K562 (cell line): Measurements from ENCODE around the gene PIGM. TPM values are rescaled to one million over a fixed set of nuclear protein-coding genes. Genes with fewer than 3 reads are reported as not detected.

Source experiments
- CBFB ChIP-seq: sonication (generic); formaldehyde crosslinking; IDR thresholded peaks from 2 replicates; pipeline ENCODE4 v1.4.0; 2020; ENCODE audit warnings: mild to moderate bottlenecking, missing genetic modification reagents
- DDX20 ChIP-seq: fragments of 450-650 bp; IDR thresholded peaks from 2 replicates; pipeline ENCODE4 v1.6.1; 2016; ENCODE audit warnings: missing genetic modification characterization, low read depth, mild to moderate bottlenecking, missing compliant biosample characterization, moderate library complexity
- FIP1L1 ChIP-seq: fragments of 200-400 bp; formaldehyde crosslinking; IDR thresholded peaks from 2 replicates; pipeline ENCODE4 v1.6.1; 2018; ENCODE audit warnings: mild to moderate bottlenecking, low read depth, low read length; ENCODE audit not compliant: poor library complexity, severe bottlenecking
- FOXJ2 ChIP-seq: fragments of 200-800 bp; sonication (Bioruptor generic); IDR thresholded peaks from 2 replicates; pipeline ENCODE4 v1.6.1; 2016; ENCODE audit warnings: missing genetic modification characterization, missing compliant biosample characterization
- FOXK1 ChIP-seq: sonication (generic); formaldehyde crosslinking; IDR thresholded peaks from 2 replicates; pipeline ENCODE4 v1.8.0; 2022; ENCODE audit warnings: missing genetic modification reagents, mild to moderate bottlenecking, borderline replicate concordance
- GTF2F1 ChIP-seq: IDR thresholded peaks from 2 replicates; pipeline ENCODE4 v1.6.1; 2011; ENCODE audit warnings: low read depth, low read length, improper control_type of control experiment
- HNRNPH1 ChIP-seq: fragments of 200-400 bp; formaldehyde crosslinking; optimal IDR thresholded peaks from 2 replicates; pipeline ENCODE3; 2017; ENCODE audit warnings: low read depth, mild to moderate bottlenecking, low read length, moderate library complexity
- JUND ChIP-seq, 2 experiments: IDR thresholded peaks; 2 replicates in 1 of 2; 3 replicates in 1 of 2; pipeline ENCODE4 v1.6.1; 2011; ENCODE audit warnings: borderline replicate concordance in 2 of 2, low read depth in 2 of 2, low read length in 2 of 2, improper control_type of control experiment in 1 of 2, missing biosample characterization in 1 of 2, missing genetic modification characterization in 1 of 2, missing genetic modification reagents in 1 of 2
- MECOM ChIP-seq: fragments of 250-450 bp; sonication (Bioruptor Pico); IDR thresholded peaks from 2 replicates; pipeline ENCODE4 v1.8.0; 2022; ENCODE audit warnings: inconsistent platforms
- RAD21 ChIP-seq, 2 experiments: fragments of 250-450 bp in 1 of 2; fragments of 450-650 bp in 1 of 2; sonication (Bioruptor Pico) in 1 of 2; formaldehyde crosslinking in 1 of 2; IDR thresholded peaks in 1 of 2; conservative IDR thresholded peaks in 1 of 2; 2 replicates each; pipeline versions ENCODE4 v1.4.0 to v1.8.0; 2020 to 2022; ENCODE audit warnings: mild to moderate bottlenecking in 2 of 2, moderate library complexity in 1 of 2
- RBBP5 ChIP-seq: fragments of 200-600 bp; sonication (generic); IDR thresholded peaks from 2 replicates; pipeline ENCODE4 v1.6.1; 2012; ENCODE audit warnings: borderline replicate concordance, mild to moderate bottlenecking, low read length, control low read depth, inconsistent platforms; ENCODE audit not compliant: insufficient read depth, poor library complexity, severe bottlenecking
- SP1 ChIP-seq: sonication (generic); formaldehyde crosslinking; IDR thresholded peaks from 2 replicates; pipeline ENCODE4 v1.8.1; 2022; ENCODE audit warnings: mild to moderate bottlenecking, missing genetic modification reagents
- SUPT5H ChIP-seq: fragments of 450-650 bp; IDR thresholded peaks from 2 replicates; pipeline ENCODE4 v1.6.1; 2016
- ZNF507 ChIP-seq: conservative IDR thresholded peaks from 2 replicates; pipeline ENCODE4 v1.6.1; 2017; ENCODE audit warnings: missing genetic modification characterization, missing compliant biosample characterization
- ZNF778 ChIP-seq: fragments of 450-650 bp; formaldehyde crosslinking; IDR thresholded peaks from 2 replicates; pipeline ENCODE4 v1.4.0; 2020; ENCODE audit warnings: mild to moderate bottlenecking, moderate library complexity
- polyA plus RNA-seq, 8 experiments: library from polyadenylated mRNA; depleted of rRNA in 4 of 8; stranded (reverse) in 5 of 8; unstranded in 3 of 8; fragments of >200 nt; fragmentation: Nextera tagmentation in 2 of 8; fragmentation: Illumina TruSeq in 1 of 8; extraction: Ambion mirVana in 2 of 8; extraction: Trizol in 1 of 8; gene quantifications; 2 replicates each; pipeline versions ENCODE4 v1.2.1 to v1.2.3, GENCODE V29; 2011 to 2014; ENCODE audit warnings: inconsistent platforms in 1 of 8, missing spikeins in 1 of 8
- total RNA-seq, 7 experiments: library from RNA; depleted of rRNA in 6 of 7; stranded (reverse); fragments of >200 nt in 6 of 7; fragmentation: Illumina TruSeq in 2 of 7; extraction: Trizol in 2 of 7; gene quantifications; 2 replicates each; pipeline versions ENCODE4 v1.2.1 to v1.2.3, GENCODE V29; 2011 to 2021; ENCODE audit warnings: low replicate concordance in 1 of 7
- TF ChIP-seq, protein P1 (sequence below): fragments of 250-450 bp; sonication (Bioruptor Pico); IDR thresholded peaks from 2 replicates; pipeline ENCODE4 v1.5.0; 2021; ENCODE audit warnings: mild to moderate bottlenecking, moderate library complexity
- TF ChIP-seq, protein P2 (sequence below): fragments of 250-450 bp; sonication (Bioruptor Pico); IDR thresholded peaks from 2 replicates; pipeline ENCODE4 v1.9.0; 2021; ENCODE audit warnings: mild to moderate bottlenecking, inconsistent platforms
- TF ChIP-seq, protein P3 (sequence below): fragments of 250-450 bp; sonication (Bioruptor Pico); IDR thresholded peaks from 2 replicates; pipeline ENCODE4 v1.4.0; 2020; ENCODE audit warnings: mild to moderate bottlenecking, moderate library complexity, borderline replicate concordance

PIGM gene
- total and polyA plus RNA-seq, 9 of the 15 experiments (the other 6 are each of a cell fraction or from before 2014, with no cell fraction given), result 2.6 to 6.7 (median 4.3) TPM

DNA sequence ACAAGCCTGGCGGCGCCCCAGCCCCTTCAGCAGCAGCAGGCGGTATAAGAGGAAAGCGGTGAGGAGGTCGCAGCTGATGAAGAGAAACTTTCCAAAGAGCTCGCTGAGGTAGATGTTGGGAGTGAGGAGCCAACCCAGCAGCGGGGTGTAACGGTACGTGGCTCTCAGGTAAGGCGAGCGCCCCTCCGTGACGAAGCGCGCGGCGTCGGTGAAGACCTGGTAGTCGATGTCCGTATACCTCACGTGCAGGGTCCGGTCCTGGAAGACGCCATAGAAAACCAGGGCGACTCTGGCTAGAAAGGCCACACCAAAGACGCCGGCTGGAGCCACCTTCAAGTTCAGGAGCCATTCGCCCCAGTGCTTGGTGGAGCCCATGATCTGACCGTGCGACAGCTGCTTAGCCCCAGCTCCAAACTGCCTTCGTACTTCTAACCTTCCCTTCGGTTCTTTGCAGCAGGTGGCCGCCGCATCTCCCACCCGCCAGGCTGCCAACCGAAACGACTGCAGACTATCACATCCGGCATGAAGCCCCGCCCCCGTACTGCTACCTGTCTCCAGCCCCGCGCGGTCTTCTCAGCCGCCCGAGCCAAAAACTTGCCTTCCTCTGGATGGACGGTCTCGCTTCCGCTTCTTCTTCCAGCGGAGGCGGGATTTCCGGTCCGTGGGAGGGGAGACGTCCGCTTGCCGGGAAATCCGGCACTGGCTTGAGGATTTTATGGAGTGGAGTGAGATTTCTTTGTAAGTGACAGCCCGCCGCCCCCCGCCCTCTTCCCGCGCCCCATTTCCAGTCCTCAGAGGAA is at the start of gene PIGM (continued):
- TF ChIP-seq, protein P1, sequence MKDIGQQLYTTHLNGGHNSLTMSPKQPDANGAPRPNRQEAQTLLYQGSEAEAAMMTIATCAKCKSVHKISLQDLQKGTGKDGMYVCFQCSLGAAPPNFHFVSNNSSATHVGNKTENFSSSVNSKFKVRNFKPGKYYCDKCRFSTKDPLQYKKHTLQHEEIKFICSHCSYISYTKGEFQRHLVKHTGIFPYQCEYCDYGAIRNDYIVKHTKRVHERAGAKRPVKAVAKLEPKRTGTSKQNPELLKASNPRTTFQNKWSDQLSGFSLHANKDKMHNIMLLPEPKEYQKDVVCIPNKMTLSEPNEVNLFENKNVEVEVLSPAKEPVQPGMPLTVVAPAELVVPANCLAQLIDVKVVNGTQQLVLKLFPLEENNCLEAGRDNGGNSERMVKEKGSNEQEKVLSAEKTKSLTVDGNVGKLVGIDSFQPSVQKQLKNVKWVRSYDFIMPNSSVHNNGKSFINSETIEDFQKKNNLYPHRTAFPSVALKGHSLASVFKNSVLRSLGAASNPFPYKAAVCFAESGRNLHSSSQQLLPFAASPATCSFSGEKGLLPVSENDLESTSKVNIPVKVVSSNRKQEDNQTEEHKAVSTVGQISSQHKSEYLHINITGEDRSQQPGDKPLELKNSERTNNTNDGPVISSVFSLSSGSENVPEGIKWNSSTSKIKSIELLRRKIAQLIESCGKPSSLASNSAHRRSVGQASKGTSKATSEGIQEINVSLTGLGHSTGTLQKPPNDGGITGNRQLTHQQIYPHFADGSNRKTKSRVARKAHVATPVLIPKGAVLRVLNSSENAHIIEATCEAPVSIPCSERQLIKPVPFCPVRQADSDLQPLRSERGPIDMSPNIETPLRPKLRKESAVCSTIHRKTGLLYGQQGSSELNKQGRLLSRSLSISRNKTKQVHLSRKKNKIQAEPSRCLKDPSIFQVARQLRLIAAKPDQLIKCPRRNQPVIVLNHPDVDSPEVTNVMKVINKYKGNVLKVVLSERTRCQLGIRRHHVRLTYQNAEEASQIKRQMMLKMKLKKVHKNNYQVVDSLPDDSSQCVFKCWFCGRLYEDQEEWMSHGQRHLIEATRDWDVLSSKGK (CRISPR knock-in tag), result no peak
- TF ChIP-seq FIP1L1 (no peak), DDX20 (tag) (no peak), RAD21 (CRISPR knock-in tag; conservative IDR thresholded peaks at IDR 0.05 in 1 of 2, IDR thresholded peaks at IDR 0.05 in 1 of 2) (no peak), MECOM (CRISPR knock-in tag) (no peak), SP1 (CRISPR knock-in tag) (no peak), HNRNPH1 (no peak), GTF2F1 (no peak; the same call in 1 of the 2 replicates), FOXJ2 (tag) (0 out of 2 replicates have a peak, but pooled peaks have one; percentile 39), SUPT5H (peak; percentile 80), CBFB (CRISPR knock-in tag) (peak; percentile 37; the same call in 1 of the 2 replicates), ZNF778 (CRISPR knock-in tag) (no peak), ZNF507 (tag) (no peak), FOXK1 (CRISPR knock-in tag) (no peak), RBBP5 (peak; percentile 93), JUND (IDR thresholded peaks at IDR 0.05; ENCODE audit: borderline replicate concordance, low read depth, low read length) (peak; percentile 40; the same call in 1 of the 2 replicates), JUND (tag; IDR thresholded peaks at IDR 0.05; ENCODE audit: borderline replicate concordance, low read depth, low read length) (no peak; the same call in 2 of the 3 replicates)
- TF ChIP-seq, protein P2, sequence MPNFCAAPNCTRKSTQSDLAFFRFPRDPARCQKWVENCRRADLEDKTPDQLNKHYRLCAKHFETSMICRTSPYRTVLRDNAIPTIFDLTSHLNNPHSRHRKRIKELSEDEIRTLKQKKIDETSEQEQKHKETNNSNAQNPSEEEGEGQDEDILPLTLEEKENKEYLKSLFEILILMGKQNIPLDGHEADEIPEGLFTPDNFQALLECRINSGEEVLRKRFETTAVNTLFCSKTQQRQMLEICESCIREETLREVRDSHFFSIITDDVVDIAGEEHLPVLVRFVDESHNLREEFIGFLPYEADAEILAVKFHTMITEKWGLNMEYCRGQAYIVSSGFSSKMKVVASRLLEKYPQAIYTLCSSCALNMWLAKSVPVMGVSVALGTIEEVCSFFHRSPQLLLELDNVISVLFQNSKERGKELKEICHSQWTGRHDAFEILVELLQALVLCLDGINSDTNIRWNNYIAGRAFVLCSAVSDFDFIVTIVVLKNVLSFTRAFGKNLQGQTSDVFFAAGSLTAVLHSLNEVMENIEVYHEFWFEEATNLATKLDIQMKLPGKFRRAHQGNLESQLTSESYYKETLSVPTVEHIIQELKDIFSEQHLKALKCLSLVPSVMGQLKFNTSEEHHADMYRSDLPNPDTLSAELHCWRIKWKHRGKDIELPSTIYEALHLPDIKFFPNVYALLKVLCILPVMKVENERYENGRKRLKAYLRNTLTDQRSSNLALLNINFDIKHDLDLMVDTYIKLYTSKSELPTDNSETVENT, result no peak
- TF ChIP-seq, protein P3, sequence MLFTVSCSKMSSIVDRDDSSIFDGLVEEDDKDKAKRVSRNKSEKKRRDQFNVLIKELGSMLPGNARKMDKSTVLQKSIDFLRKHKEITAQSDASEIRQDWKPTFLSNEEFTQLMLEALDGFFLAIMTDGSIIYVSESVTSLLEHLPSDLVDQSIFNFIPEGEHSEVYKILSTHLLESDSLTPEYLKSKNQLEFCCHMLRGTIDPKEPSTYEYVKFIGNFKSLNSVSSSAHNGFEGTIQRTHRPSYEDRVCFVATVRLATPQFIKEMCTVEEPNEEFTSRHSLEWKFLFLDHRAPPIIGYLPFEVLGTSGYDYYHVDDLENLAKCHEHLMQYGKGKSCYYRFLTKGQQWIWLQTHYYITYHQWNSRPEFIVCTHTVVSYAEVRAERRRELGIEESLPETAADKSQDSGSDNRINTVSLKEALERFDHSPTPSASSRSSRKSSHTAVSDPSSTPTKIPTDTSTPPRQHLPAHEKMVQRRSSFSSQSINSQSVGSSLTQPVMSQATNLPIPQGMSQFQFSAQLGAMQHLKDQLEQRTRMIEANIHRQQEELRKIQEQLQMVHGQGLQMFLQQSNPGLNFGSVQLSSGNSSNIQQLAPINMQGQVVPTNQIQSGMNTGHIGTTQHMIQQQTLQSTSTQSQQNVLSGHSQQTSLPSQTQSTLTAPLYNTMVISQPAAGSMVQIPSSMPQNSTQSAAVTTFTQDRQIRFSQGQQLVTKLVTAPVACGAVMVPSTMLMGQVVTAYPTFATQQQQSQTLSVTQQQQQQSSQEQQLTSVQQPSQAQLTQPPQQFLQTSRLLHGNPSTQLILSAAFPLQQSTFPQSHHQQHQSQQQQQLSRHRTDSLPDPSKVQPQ (CRISPR knock-in tag), result no peak
